EH (cell line): Measurements from ENCODE around the gene C1QL4.
"Not testable (repeated sequence)": the region's sequence is repeated elsewhere in the genome, so short reads cannot be mapped to it uniquely, and the experiment has no call there.

ENCODE experiments used
- DNase-seq: peaks from one replicate; pipeline ENCODE4 v3.0.0-alpha.2; 2015; ENCODE audit warnings: low read depth

Gene C1QL4

DNA sequence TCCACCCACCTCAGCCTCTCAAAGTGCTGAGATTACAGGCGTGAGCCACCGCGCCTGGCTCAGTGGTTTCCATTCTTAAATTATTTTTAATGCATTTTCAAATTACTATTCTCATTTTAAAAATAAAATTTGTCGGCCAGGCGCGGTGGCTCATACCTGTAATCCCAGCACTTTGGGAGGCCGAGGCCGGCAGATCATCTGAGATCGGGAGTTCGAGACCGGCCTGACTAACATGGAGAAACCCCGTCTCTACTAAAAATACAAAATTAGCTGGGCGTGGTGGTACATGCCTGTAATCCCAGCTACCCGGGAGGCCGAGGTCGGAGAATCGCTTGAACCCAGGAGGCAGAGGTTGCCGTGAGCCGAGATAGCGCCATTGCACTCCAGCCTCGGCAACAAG is 3.2 kb downstream of the C1QL4 start:
- not testable (repeated sequence) for DNase-seq

DNA sequence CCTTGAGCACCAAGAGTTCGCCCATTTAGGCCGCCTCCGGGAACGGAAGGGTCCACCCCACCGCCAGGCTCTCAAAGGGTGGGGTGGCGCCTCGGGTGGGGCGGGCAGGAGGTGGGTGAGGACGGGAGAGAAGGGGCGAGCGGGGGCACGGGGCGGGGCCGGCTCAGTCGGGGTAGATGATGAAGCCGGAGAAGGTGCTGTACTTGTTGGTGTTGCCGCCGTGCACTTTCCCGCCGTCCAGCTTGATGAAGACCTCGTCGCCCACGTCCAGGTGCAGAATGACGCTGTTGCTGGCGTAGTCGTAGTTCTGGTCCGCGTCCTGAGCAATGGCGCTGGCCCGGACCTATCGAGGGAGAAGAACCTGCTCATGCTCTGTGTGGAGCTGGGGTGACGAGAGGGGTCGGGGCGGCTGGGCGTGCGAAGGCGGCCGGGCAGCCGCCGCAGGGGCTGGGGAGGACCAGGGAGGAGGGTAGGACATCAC is 4.1 kb downstream of the C1QL4 start:
- DNase-seq, result no peak

DNA sequence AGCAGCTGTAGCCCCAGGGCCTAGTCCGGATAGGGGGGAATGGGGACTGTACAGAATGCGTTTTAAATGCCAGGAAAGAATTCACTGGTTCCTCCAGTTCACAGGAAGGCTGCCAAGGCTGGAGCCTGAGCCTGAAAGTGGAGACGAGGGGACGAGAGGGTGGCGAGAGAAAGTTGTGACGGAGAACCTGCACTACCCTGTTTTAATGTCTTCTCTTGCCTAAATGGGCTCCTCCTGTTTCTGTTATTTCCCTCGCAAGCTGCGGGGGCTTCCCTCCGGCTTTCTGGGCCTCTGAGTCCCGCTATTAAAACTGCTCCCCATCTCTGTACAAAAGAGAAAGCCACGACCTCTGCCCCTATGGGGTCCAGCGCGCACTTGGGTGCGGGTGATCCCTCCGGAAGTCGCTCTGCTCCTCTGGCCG is 4.5 kb downstream of the C1QL4 start:
- DNase-seq, result peak; percentile 64

DNA sequence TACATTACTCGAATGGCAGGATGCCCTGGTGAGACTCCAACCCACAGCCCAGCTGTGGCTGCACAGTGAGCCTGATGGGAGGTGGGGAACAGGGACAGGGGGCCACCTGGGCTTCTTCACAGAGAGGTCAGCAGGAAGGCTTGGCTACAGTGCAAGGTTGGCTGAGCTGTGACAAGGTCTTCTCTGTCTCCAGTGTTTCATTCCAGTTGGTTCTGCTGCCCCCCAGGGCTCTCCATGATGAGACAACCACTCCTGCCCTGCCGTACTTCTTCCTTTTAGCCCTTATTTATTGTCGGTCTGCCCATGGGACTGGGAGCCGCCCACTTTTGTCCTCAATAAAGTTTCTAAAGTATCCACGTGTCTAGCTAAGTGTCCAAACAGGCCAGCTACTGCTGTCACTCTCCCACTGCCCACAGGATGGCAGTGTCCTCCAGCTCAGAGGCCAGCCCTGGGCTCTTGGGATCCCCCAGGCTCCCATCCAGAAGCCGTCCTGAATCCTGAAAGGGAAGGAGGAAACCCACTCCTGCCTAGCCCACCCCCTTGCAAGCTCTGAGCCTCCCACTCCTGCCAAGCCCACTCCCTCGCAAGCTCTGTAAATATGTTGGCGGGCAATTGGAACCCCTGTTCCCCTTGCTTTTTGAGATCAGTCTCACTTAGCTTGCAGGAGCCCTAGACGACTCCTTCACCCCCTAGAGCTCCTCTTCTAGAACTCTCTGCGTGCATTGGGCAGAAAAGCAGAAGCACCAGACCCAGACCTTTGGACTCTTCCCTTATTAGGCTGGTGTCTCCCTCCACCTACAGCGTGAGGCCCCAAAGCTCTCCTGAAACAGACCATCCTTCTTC is 5.4 kb downstream of the C1QL4 start:
- peak; percentile 78 for DNase-seq

DNA sequence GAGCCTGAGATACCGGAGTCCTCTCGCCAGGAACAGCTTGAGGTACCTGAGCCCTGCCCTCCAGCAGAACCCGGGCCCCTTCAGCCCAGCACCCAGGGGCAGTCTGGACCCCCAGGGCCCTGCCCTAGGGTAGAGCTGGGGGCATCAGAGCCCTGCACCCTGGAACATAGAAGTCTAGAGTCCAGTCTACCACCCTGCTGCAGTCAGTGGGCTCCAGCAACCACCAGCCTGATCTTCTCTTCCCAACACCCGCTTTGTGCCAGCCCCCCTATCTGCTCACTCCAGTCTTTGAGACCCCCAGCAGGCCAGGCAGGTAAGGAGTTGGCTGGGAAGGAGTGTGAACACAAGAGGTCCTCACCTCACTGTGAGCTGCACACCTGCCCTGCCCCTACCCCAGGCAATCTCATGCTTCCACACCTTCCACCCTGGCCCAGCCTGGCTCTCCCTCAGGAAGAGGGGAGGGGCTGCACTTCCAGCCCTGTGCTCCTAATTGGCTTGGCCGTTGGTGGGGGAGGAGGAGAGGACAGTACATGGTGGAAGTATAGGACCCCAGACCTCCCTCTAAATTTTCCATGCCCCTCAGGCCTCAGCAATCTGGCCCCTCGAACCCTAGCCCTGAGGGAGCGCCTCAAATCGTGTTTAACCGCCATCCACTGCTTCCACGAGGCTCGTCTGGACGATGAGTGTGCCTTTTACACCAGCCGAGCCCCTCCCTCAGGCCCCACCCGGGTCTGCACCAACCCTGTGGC is 6.2 kb downstream of the C1QL4 start:
- no peak for DNase-seq

DNA sequence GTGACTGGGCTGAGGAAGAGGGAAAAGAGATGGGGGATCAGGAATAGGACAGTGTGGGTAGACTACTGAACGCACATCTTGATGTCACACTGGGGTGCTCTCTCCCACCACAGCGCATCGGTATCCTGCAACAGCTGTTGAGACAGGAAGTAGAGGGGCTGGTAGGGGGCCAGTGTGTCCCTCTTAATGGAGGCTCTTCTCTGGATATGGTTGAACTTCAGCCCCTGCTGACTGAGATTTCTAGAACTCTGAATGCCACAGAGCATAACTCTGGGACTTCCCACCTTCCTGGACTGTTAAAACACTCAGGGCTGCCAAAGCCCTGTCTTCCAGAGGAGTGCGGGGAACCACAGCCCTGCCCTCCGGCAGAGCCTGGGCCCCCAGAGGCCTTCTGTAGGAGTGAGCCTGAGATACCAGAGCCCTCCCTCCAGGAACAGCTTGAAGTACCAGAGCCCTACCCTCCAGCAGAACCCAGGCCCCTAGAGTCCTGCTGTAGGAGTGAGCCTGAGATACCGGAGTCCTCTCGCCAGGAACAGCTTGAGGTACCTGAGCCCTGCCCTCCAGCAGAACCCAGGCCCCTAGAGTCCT is 6.9 kb downstream of the C1QL4 start:
- DNase-seq, result no peak

DNA sequence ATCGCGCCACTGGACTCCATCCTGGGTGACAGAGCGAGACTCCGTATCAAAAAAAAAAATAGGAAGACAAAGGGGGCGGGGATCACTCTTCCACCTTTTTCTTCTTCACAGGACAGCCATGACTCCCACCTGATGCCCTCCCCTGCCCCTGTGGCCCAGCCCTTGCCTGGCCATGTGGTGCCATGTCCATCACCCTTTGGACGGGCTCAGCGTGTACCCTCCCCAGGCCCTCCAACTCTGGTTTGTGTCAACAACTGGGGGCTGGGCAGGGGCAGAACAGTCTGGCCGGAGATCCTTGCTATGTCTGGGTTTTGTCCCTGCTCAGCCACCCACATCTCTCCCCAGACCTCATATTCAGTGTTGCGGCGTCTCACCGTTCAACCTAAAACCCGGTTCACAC is 8.2 kb downstream of the C1QL4 start:
- no peak for DNase-seq

DNA sequence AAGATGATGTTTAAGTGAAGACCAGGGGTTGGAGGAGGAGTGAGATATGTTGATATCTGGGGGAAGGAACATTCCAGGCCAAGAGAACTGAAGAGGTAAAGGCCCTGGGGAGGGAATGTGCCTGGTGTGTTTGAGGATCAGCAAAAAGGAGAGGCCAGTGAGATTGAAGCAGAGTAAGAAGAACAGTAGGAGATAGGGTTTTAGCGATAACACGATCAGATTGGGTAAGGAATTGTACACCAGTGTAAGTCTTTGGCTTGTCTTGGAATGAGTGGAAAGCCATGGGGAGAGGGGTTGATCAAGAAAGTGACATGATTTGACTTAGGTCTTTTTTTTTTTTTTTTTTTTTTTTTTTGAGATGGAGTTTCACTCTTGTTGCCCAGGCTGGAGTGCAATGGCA is 9.1 kb downstream of the C1QL4 start:
- DNase-seq, result no peak

DNA sequence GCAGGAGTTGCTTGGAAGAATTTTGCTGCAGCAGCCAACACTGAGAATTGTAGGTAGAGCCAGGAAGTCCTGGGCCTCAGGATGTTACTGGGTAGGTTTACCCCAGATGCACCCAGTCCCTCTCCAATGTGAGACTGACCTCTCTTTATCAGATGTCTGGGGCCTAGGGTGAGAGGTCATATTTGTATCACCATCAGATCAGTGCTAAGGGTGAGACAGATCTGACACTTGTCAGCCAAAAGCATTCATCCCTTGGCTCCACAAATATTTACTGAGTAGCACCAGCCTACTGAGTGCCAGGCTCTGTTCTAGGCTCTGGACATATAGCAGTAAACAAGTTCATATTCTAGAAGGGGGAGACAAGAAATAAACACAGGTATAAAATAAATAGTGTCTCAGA is 9.6 kb downstream of the C1QL4 start:
- DNase-seq, result no peak

DNA sequence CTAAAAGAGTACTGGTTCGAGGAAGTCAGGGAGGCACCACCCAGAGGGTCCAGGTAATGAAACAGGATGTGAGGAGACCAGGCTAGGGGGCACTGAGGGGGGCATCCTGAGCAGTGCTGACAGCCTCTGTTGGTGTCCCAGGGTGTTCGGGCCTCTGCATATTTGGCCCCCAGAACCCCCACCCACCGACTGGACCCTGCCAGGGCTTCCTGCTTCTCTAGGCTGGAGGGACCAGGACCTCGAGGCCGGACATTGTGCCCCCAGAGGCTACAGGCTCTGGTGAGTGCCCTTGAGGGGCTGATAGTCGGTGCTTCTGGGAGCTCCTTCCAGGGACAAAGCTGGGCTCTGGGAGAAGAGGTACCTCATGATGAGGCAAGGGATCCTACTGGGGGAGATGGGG is 11.4 kb downstream of the C1QL4 start:
- no peak for DNase-seq

DNA sequence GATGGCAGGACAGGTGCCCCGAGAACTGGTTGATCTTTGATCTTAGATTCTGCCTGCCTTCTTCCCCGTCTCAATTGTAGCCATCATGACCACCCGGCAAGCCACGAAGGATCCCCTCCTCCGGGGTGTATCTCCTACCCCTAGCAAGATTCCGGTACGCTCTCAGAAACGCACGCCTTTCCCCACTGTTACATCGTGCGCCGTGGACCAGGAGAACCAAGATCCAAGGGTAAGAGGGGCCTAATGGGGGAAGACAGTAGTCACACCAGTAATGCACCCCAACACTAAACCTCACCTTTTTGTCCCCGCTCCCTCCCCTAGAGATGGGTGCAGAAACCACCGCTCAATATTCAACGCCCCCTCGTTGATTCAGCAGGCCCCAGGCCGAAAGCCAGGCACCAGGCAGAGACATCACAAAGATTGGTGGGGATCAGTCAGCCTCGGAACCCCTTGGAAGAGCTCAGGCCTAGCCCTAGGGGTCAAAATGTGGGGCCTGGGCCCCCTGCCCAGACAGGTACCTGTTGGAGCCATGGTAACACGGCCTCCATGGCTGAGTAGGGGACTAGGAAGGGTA is 13.4 kb downstream of the C1QL4 start:
- no peak for DNase-seq

DNA sequence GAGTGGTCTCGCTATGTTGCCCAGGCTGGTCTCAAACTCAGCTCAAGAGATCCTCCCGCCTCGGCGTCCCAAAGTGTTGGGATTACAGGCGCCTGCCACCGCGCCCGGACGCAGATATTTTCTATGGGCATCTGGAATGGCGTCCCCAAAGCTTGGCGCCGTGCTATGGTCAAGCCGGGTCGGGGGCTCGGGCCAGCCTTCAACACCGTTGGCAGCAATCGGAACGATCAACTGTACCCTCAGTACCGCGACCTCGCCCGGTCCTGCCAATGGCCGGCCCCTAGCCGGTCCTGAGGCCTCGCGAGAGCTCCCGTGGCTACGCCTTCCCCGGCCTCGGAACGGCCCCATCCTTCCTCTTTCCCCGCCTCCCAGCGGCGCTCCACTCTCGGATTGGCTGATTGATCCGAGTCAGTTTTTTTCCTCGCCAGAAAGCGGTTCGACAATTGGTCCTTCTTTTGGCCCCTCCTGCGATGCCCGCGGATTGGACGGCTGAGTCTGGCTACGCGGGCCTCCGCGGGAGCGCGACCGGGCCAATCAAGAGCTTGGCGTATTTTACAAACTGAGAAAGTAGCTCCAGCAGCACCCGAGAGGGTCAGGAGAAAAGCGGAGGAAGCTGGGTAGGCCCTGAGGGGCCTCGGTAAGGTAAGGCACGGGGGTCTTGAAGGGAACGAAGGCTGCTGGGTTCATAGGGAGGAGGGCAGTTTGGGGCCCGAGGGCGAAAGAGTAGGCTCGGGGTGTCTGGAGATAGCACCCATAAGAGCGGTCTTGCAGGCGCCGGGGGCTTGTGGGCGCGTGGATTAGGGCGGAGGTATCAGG is 14.1 kb downstream of the C1QL4 start, which contains the start of gene TROAP:
Gene TROAP, plus strand, starts transcription at position 548 of the 816 bp plus-strand sequence. CDS start 354 bp downstream, outside the sequence.
- DNase-seq, result peak; percentile 99

DNA sequence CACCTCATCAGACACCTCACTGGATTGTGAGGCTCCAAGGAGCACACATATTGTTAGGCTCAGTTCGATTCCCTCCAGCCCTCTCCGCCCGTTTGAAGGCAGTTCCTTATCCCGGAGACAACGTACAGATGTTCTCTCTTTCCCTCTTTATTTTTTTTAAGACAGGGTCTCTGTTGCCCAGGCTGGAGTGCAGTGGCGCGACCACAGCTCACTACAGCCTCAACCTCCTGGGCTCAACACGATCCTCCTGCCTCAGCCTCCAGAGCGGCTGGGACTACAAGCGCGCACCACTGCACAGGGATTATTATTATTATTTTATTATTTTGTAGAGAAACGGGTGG is 14.7 kb downstream of the C1QL4 start:
- no peak for DNase-seq

DNA sequence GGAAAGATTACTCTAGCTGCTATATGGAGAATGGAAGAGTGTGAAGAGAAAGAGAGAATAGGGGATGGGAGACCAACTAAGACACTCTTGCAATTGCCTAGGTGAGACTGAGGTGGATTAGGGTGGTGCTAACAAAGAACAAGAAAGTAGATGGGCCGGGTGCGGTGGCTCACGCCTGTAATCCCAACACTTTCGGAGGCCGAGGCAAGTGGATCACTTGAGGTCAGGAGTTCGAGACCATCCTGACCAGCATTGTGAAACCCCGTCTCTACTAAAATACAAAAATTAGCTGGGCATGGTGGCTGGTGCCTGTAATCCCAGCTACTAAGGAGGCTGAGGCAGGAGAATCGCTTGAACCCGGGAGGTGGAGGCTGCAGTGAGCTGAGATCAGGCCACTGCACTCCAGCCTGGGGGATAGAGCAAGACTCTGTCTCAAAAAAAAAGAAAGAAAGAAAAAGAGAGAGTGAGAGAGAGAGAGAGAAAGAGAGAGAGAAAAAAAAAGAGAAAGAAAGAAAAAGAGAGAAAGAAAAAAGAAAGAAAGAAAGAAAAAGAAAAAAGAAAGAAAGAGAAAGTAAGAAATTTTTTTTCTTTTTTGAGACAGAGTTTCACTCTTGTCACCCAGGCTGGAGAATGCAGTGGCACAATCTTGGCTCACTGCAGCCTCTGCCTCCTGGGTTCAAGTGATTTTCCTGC is 16.4 kb downstream of the C1QL4 start:
- not testable (repeated sequence) for DNase-seq

DNA sequence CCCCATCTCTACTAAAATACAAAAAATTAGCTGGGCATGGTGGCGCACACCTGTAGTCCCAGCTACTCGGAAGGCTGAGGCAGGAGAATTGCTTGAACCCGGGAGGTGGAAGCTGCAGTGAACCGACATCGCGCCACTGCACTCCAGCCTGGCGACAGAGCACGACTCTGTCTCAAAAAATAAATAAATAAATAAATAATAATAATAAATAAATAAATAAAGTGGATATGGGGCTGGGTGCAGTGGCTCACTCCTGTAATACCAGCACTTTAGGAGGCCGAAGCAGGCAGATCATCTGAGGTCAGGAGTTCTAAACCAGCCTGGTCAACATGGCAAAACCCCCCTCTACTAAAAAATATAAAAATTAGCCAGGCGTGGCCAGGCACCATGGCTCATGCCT is 19.9 kb downstream of the C1QL4 start:
- DNase-seq, result not testable (repeated sequence)

DNA sequence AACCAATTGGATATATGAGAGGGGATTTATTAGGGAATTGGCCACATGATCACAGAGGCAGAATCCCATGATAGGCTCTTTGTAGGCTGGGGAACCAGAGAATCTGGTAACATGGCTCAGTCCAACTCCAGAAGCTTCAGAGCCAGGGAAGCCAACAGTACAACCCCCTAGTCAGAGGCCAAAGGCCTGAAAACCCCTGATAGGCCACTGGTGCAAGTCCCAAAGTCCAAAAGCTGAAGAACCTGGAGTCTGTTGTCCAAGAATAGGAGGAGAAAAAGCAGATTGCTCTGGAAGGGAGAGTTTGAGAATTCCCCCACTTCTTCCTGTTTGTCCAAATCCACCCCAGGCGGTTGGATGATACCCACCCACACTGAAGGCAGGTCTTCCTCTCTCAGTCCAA is 22.2 kb downstream of the C1QL4 start:
- no peak for DNase-seq

DNA sequence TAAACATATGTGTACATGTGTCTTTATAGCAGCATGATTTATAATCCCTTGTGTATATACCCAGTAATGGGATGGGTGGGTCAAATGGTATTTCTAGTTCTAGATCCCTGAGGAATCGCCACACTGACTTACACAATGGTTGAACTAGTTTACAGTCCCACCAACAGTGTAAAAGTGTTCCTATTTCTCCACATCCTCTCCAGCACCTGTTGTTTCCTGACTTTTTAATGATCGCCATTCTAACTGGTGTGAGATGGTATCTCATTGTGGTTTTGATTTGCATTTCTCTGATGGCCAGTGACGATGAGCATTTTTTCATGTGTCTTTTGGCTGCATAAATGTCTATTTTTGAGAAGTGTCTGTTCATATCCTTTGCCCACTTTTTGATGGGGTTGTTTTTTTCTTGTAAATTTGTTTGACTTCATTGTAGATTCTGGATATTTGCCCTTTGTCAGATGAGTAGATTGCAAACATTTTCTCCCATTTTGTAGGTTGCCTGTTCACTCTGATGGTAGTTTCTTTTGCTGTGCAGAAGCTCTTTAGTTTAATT is 26.5 kb downstream of the C1QL4 start:
- DNase-seq, result not testable (repeated sequence)

DNA sequence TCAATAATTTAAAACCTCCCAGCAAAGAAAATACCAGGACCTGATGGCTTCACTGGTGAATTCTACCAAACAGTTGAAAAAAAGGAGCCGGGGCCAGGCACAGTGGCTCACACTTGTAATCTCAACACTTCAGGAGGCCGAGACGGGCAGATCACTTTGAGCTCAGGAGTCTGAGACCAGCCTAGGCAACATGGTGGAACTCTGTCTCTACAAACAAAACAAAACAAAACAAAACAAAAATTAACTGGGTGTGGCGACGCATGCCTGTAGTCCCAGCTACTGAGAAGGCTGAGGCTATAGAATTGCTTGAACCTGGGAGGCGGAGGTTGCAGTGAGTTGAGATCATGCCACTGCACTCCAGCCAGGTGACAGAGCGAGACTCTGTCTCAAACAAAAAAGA is 27.6 kb downstream of the C1QL4 start:
- no peak for DNase-seq

DNA sequence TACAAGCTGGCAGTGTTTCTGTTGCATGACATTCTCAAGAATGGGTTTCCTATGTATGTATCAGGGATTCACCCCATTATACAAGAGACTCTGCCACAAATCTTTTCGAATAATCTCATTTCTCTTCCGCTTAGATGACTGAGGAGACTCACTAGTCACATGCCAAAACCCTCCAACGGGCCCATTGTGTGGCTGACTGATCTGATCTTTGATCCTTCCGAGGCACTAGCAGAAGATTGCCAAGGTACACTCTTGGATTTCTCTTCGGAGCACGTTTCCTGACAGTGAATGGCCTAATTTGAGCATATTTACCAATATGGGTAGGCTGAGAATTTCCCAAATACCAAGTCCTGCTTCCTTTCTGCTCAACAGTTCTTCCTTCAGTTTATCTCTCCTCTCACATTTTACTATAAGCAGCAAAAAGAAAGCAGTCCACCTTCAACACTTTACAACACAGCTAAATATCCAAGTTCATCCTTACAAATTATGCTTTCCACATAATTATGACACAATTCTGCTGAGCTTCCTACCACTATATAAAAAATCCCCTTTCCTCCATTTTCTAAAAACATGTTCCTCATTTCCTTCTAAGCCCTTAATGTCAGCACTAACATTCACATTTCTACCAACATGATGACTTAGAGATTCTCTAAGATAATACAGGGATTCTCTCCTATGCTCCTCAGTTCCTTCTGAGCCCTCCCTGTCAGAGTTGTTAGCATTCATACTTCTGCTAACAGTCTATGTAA is 31.1 kb downstream of the C1QL4 start:
- no peak for DNase-seq

DNA sequence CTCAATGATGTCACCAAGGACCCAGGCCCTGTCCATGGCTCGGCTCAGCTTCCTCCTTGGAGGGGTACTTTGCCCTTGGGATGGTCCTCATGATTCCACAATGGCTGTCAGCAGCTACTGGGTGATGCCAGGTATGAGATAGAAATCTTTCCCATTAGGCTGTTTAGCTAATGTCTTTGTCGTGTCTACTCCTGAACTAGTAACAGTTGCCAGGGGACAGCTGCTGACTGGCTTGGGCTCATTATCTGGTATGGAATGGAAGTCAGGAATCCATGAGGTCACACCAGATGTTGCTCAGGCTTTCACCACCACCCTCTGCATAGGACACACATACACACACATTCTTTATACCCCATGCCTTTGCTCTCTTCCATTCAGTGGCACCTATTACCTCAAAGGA is 32.8 kb downstream of the C1QL4 start:
- DNase-seq, result peak; percentile 57
